Measurements from ENCODE around the gene SEMA4B. TPM values are rescaled to one million over a fixed set of nuclear protein-coding genes. Genes with fewer than 3 reads are reported as not detected.
"Not testable (repeated sequence)": the region's sequence is repeated elsewhere in the genome, so short reads cannot be mapped to it uniquely, and the experiment has no call there.

The SEMA4B gene
- total RNA-seq, 2 experiments from 2014 or later, result 6.8 to 8.6 TPM

- H3K4me3 Mint-ChIP-seq; H3K9me3 Mint-ChIP-seq; H3K27me3 Mint-ChIP-seq (ENCODE audit: low read depth); H3K36me3 Mint-ChIP-seq (ENCODE audit: low read depth); H3K4me1 Mint-ChIP-seq (ENCODE audit: low read depth); H3K27ac Mint-ChIP-seq; DNase-seq: not testable (repeated sequence)
- CTCF ChIA-PET, result interaction anchor here (0.7 kb wide), 1 partner anchor 270 kb away, joined by 6 read pairs; no protein-coding TSS in a partner anchor
- intact Hi-C loops (cut with micrococcal nuclease), result loop anchor here (10.0 kb wide), 1 partner anchor 366 kb away; the partner anchor contains the start of gene AP3S2
Observed at GRCh38 chr15:90260731-90261130, 59.6 kb downstream of the SEMA4B start.

GRCh38 chr15:90261811-90262210, 60.7 kb downstream of the SEMA4B start:
- H3K4me1 Mint-ChIP-seq (ENCODE audit: low read depth), result peaks cover 8% of the 10 kb centered on the region
- H3K4me3 Mint-ChIP-seq, result no peak overlapping the region
- H3K36me3 Mint-ChIP-seq (ENCODE audit: low read depth), result peaks cover 8% of the 10 kb centered on the region
- no peaks in the 10 kb centered on the region for H3K27me3 Mint-ChIP-seq (ENCODE audit: low read depth)
- H3K9me3 Mint-ChIP-seq, result no peaks in the 10 kb centered on the region
- intact Hi-C loops (cut with micrococcal nuclease), result loop anchor here (10.0 kb wide), 1 partner anchor 367 kb away; the partner anchor contains the start of gene AP3S2
- CTCF ChIA-PET, result no interaction called here
- no peak overlapping the region for H3K27ac Mint-ChIP-seq
- no peak for DNase-seq

- Mint-ChIP-seq H3K27me3 (ENCODE audit: low read depth) (no peaks in the 10 kb centered on the region), H3K4me1 (ENCODE audit: low read depth) (peaks cover 13% of the 10 kb centered on the region), H3K36me3 (ENCODE audit: low read depth) (peaks cover 10% of the 10 kb centered on the region), H3K4me3 (no peak overlapping the region), H3K9me3 (no peaks in the 10 kb centered on the region), H3K27ac (no peak overlapping the region)
- intact Hi-C loops (cut with micrococcal nuclease), result loop anchor here (10.0 kb wide), 1 partner anchor 368 kb away; the partner anchor contains the start of gene AP3S2
- DNase-seq, result no peak
- CTCF ChIA-PET, result interaction anchor here (0.6 kb wide), 2 partner anchors 253 to 387 kb away, joined by 3 read pairs; no protein-coding TSS in a partner anchor
Observed at GRCh38 chr15:90262426-90262825, 61.3 kb downstream of the SEMA4B start.

GRCh38 chr15:90264671-90265070, 63.5 kb downstream of the SEMA4B start:
- Mint-ChIP-seq H3K36me3 (ENCODE audit: low read depth) (peaks cover 20% of the 10 kb centered on the region), H3K4me1 (ENCODE audit: low read depth) (peaks cover 28% of the 10 kb centered on the region), H3K27me3 (ENCODE audit: low read depth) (no peaks in the 10 kb centered on the region), H3K9me3 (no peaks in the 10 kb centered on the region), H3K4me3 (peak overlapping the region; percentile 83), H3K27ac (peak overlapping the region; percentile 96)
- CTCF ChIA-PET, result no interaction called here
- intact Hi-C loops (cut with micrococcal nuclease), result loop anchor here (1.0 to 10.0 kb wide), 5 partner anchors 16 to 370 kb away; partner anchors contain the start of genes AP3S2, GDPGP1, TTLL13 and ZNF710
- DNase-seq, result peak; percentile 57

GRCh38 chr15:90265271-90266060, 64.3 kb downstream of the SEMA4B start, which contains the start of gene NGRN:
TSS of gene NGRN (plus strand) at chr15:90265672. CDS start at chr15:90265713, 41 bp downstream.
- no peaks in the 10 kb centered on the region for H3K27me3 Mint-ChIP-seq (ENCODE audit: low read depth)
- H3K9me3 Mint-ChIP-seq, result no peaks in the 10 kb centered on the region
- peak within 1 kb of the TSS; percentile 83 for H3K4me3 Mint-ChIP-seq
- peak within 1 kb of the TSS; percentile 96 for H3K27ac Mint-ChIP-seq
- CTCF ChIA-PET, result no interaction called here
- peaks cover 23% of the 10 kb centered on the region for H3K36me3 Mint-ChIP-seq (ENCODE audit: low read depth)
- peak; percentile 95 for DNase-seq
- intact Hi-C loops (cut with micrococcal nuclease), result loop anchor here (1.0 to 10.0 kb wide), 5 partner anchors 17 to 371 kb away; partner anchors contain the start of genes AP3S2, GDPGP1, TTLL13 and ZNF710
- H3K4me1 Mint-ChIP-seq (ENCODE audit: low read depth), result peaks cover 34% of the 10 kb centered on the region

DNA sequence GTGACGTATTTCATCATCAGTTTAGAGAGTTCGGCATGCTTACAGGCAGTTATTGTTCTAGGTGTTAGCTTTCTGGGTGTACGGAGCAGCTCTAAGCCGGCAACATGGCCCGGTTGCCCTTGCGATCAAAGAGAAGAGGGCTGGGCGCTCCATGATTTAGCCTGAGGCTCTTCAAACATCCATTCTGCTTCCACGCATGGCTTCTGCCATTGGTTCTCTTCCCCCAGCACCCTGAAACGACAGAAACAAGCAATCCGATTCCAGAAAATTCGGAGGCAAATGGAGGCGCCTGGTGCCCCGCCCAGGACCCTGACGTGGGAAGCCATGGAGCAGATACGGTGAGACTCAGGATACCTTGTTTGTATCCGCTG, 64.9 kb downstream of the SEMA4B start:
- CTCF ChIA-PET, result no interaction called here
- intact Hi-C loops (cut with micrococcal nuclease), result loop anchor here (5.0 to 10.0 kb wide), 2 partner anchors 264 to 371 kb away; partner anchors contain the start of genes AP3S2 and ZNF710
- Mint-ChIP-seq H3K4me3 (peak overlapping the region; percentile 83), H3K9me3 (no peaks in the 10 kb centered on the region), H3K4me1 (ENCODE audit: low read depth) (peaks cover 39% of the 10 kb centered on the region), H3K36me3 (ENCODE audit: low read depth) (peaks cover 23% of the 10 kb centered on the region), H3K27me3 (ENCODE audit: low read depth) (no peaks in the 10 kb centered on the region), H3K27ac (peak overlapping the region; percentile 96)
- DNase-seq, result peak; percentile 73

DNA sequence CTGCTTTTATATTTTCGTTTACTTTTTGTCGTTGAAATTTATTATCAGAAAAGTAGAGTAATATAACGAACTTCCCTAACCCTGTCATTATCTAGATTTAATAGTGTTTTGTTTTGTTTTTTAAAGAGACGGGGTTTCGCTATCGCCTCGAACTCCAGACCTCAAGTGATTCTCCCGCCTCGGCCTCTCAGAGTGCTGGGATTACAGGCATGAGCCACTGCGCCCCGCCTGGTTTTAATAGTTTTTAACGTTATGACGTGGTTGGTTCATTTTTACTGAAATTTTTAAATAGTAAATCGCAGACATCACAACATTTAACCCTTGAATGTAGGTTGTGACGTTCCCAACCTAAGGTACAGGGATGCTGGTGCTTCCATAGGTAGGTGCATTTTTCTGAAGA, 65.4 kb downstream of the SEMA4B start:
- intact Hi-C loops (cut with micrococcal nuclease), result loop anchor here (5.0 to 10.0 kb wide), 2 partner anchors 264 to 372 kb away; partner anchors contain the start of genes AP3S2 and ZNF710
- peaks cover 43% of the 10 kb centered on the region for H3K4me1 Mint-ChIP-seq (ENCODE audit: low read depth)
- H3K27ac Mint-ChIP-seq, result peak overlapping the region; percentile 96
- peak; percentile 52 for DNase-seq
- peaks cover 24% of the 10 kb centered on the region for H3K36me3 Mint-ChIP-seq (ENCODE audit: low read depth)
- CTCF ChIA-PET, result interaction anchor here (0.7 kb wide), 1 partner anchor 65 kb away, joined by 3 read pairs; the partner anchor contains the start of gene SEMA4B
- no peaks in the 10 kb centered on the region for H3K27me3 Mint-ChIP-seq (ENCODE audit: low read depth)
- peak overlapping the region; percentile 83 for H3K4me3 Mint-ChIP-seq
- no peaks in the 10 kb centered on the region for H3K9me3 Mint-ChIP-seq

- CTCF ChIA-PET, result interaction anchor here (0.5 to 1.3 kb wide), 3 partner anchors 36 to 374 kb away, joined by 3 to 5 read pairs (median 4); no protein-coding TSS in a partner anchor
- Mint-ChIP-seq H3K4me3 (peak overlapping the region; percentile 33), H3K27ac (peak overlapping the region; percentile 42), H3K4me1 (ENCODE audit: low read depth) (peaks cover 57% of the 10 kb centered on the region), H3K9me3 (no peaks in the 10 kb centered on the region), H3K27me3 (ENCODE audit: low read depth) (no peaks in the 10 kb centered on the region), H3K36me3 (ENCODE audit: low read depth) (peaks cover 33% of the 10 kb centered on the region)
- DNase-seq, result no peak
- intact Hi-C loops (cut with micrococcal nuclease), result loop anchor here (5.0 to 10.0 kb wide), 2 partner anchors 266 to 374 kb away; partner anchors contain the start of genes AP3S2 and ZNF710
Observed at GRCh38 chr15:90268415-90268814, 67.3 kb downstream of the SEMA4B start.

DNA sequence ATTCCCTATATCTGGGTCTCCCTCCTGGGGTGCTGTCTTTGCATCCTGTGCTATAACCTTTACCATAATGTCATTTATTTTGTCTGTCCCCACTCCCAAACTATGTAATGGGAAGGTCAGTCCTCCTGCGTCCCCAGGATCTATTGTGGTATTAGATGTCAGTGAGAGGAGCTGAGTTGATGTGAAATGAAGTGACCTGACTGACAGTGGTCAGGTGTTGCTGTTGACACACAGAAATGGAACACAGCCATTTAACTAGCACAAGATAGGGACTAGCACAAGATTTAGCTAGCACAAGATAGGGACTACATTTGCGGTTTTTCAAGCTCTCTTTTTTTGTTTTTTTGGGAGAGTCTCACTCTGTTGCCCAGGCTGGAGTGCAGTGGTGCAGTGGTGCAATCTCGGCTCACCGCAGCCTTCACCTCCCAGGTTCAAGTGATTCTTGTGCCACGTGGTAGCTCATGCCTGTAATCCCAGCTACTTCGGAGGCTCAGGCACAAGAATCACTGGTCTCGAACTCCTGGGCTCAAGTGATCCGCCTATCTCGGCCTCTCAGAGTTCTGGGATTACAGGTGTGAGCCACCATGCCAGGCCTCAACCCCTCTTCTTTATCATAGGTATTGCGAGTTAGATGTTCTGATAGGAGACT, 69.5 kb downstream of the SEMA4B start:
- Mint-ChIP-seq H3K9me3 (no peaks in the 10 kb centered on the region), H3K36me3 (ENCODE audit: low read depth) (peaks cover 39% of the 10 kb centered on the region), H3K4me1 (ENCODE audit: low read depth) (peaks cover 51% of the 10 kb centered on the region), H3K27ac (peak overlapping the region; percentile 38), H3K4me3 (no peak overlapping the region), H3K27me3 (ENCODE audit: low read depth) (no peaks in the 10 kb centered on the region)
- intact Hi-C loops (cut with micrococcal nuclease), result no loop called here
- CTCF ChIA-PET, result interaction anchor here (0.9 to 2.2 kb wide), 2 partner anchors 23 to 128 kb away, joined by 3 to 6 read pairs; no protein-coding TSS in a partner anchor
- no peak for DNase-seq

DNA sequence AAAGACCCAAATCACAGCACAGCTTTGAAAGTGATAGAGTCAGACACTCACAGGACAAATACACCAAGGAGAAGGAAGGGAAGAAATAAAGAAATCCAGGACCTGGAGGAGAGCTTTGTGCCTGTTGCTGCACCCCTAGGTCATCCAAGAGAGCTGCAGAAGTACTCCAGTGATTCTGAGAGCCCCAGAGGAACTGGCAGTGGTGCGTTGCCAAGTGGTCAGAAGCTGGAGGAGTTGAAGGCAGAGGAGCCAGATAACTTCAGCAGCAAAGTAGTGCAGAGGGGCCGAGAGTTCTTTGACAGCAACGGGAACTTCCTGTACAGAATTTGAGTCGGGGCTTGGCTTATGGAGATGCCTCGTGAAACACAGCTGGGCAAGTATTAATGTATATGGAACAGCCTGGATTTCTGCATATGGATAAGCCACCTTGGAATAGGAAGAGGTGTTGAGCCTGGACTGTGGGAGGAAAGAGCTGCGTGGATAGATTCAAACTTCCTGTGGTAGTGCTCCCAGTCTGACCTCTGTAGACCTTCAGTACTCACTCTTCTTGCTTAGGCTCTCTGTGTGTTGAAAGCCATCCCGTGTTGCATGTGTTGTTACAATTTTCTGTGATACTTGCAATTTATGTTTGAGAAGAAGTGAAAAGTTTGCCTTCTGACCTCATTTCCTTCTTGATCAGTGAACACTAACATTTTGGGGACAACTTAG, 70.5 kb downstream of the SEMA4B start:
- intact Hi-C loops (cut with micrococcal nuclease), result no loop called here
- no peak for DNase-seq
- no peak overlapping the region for H3K4me3 Mint-ChIP-seq

DNA sequence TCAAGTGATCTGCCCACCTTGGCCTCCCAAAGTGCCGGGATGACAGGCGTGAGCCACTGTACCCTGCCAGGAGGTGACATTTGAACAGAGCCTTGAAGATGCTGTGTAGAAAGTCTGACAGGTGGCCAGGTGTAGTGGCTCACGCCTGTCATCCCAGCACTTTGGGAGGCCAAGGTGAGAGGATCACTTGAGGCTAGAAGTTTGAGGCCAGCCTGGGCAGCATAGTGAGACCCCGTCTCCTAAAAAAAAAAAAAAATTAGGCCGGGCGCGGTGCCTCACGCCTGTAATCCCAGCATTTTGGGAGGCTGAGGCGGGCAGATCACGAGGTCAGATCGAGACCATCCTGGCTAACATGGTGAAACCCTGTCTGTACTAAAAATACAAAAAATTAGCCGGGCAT, 77.3 kb downstream of the SEMA4B start:
- H3K9me3 Mint-ChIP-seq, H3K27ac Mint-ChIP-seq: not testable (repeated sequence)

More for the DNA sequence above, 70.5 kb downstream of the SEMA4B start:
- Mint-ChIP-seq H3K9me3 (no peaks in the 10 kb centered on the region), H3K36me3 (ENCODE audit: low read depth) (peaks cover 36% of the 10 kb centered on the region), H3K27ac (peak overlapping the region; percentile 66), H3K4me1 (ENCODE audit: low read depth) (peaks cover 50% of the 10 kb centered on the region), H3K27me3 (ENCODE audit: low read depth) (no peaks in the 10 kb centered on the region)
- CTCF ChIA-PET, result interaction anchor here (0.5 to 2.2 kb wide), 2 partner anchors 22 to 116 kb away, joined by 3 to 6 read pairs; no protein-coding TSS in a partner anchor

More for the DNA sequence above, 77.3 kb downstream of the SEMA4B start:
- H3K27me3 Mint-ChIP-seq (ENCODE audit: low read depth); H3K4me1 Mint-ChIP-seq (ENCODE audit: low read depth); CTCF ChIA-PET; intact Hi-C loops (cut with micrococcal nuclease); H3K4me3 Mint-ChIP-seq; DNase-seq: not testable (repeated sequence)
- peaks cover 10% of the 10 kb centered on the region for H3K36me3 Mint-ChIP-seq (ENCODE audit: low read depth)

Data from activated naive CD4-positive, alpha-beta T cell treated with anti-CD3 and anti-CD28 coated beads for 36 hours (primary cell).